Glomerular visceral epithelial cell (primary cell): ENCODE measurements around the gene HLA-DMB.
"Not testable (repeated sequence)": the region's sequence is repeated elsewhere in the genome, so short reads cannot be mapped to it uniquely, and the experiment has no call there.

ENCODE experiments used
- DNase-seq: peaks from one replicate; pipeline ENCODE4 v3.0.0-alpha.2; 2016; ENCODE audit errors: extremely low spot score

The HLA-DMB gene

GRCh38 chr6:32950010-32950409 is 9.2 kb upstream of the HLA-DMB start:
- no peak for DNase-seq

- DNase-seq: no peak
Measured at GRCh38 chr6:32949113-32949512, 8.3 kb upstream of the HLA-DMB start.

GRCh38 chr6:32947552-32948465 is 7.0 kb upstream of the HLA-DMB start:
- peak; percentile 78 for DNase-seq

GRCh38 chr6:32946893-32947292 is 6.1 kb upstream of the HLA-DMB start:
- DNase-seq: no peak

GRCh38 chr6:32945953-32946352 is 5.1 kb upstream of the HLA-DMB start:
- no peak for DNase-seq

GRCh38 chr6:32945108-32945760 is 4.4 kb upstream of the HLA-DMB start:
- peak; percentile 87 for DNase-seq

- no peak for DNase-seq
Measured at GRCh38 chr6:32943864-32944649, 3.2 kb upstream of the HLA-DMB start.

- DNase-seq: not testable (repeated sequence)
Measured at GRCh38 chr6:32942555-32943123, 1.8 kb upstream of the HLA-DMB start.

- DNase-seq: peak; percentile 75
Measured at GRCh38 chr6:32941214-32941768, 463 bp upstream of the HLA-DMB start.

- DNase-seq: no peak
Measured at GRCh38 chr6:32938494-32938893, 2.3 kb downstream of the HLA-DMB start.

- DNase-seq: no peak
Measured at GRCh38 chr6:32937230-32937633, 3.6 kb downstream of the HLA-DMB start.

- DNase-seq: no peak
Measured at GRCh38 chr6:32936239-32937152, 4.3 kb downstream of the HLA-DMB start.

GRCh38 chr6:32935551-32936238 is 5.1 kb downstream of the HLA-DMB start:
- no peak for DNase-seq

GRCh38 chr6:32933661-32934085 is 7.2 kb downstream of the HLA-DMB start:
- peak; percentile 69 for DNase-seq

- no peak for DNase-seq
Measured at GRCh38 chr6:32932132-32932868, 8.5 kb downstream of the HLA-DMB start.

GRCh38 chr6:32931211-32931610 is 9.6 kb downstream of the HLA-DMB start:
- DNase-seq: no peak

- DNase-seq: no peak
Measured at GRCh38 chr6:32922083-32922482, 18.7 kb downstream of the HLA-DMB start.

GRCh38 chr6:32920715-32921114 is 20.1 kb downstream of the HLA-DMB start:
- DNase-seq: no peak

- no peak for DNase-seq
Measured at GRCh38 chr6:32912951-32913350, 27.9 kb downstream of the HLA-DMB start.
